GM19452 (cell line): ENCODE data around the gene ARHGAP28.
"Not testable (repeated sequence)": the region's sequence is repeated elsewhere in the genome, so short reads cannot be mapped to it uniquely, and the experiment has no call there.

Experiments used
- ATAC-seq: cut with Tn5 transposase; IDR thresholded peaks from one replicate; pipeline ENCODE4 v1.9.1; 2021; ENCODE audit not compliant: unreplicated experiment

ARHGAP28 gene

GRCh38 chr18:6920099-6920955, 190.8 kb downstream of the ARHGAP28 start:
- no peak for ATAC-seq

GRCh38 chr18:6921571-6921970, 192.1 kb downstream of the ARHGAP28 start:
- no peak for ATAC-seq

GRCh38 chr18:6923220-6923619, 193.7 kb downstream of the ARHGAP28 start:
- no peak for ATAC-seq

- ATAC-seq, result no peak
Measured at GRCh38 chr18:6927153-6927552, 197.6 kb downstream of the ARHGAP28 start.

- no peak for ATAC-seq
Measured at GRCh38 chr18:6928359-6928758, 198.8 kb downstream of the ARHGAP28 start.

GRCh38 chr18:6929370-6930102, 200.0 kb downstream of the ARHGAP28 start:
- no peak for ATAC-seq

GRCh38 chr18:6934859-6935258, 205.3 kb downstream of the ARHGAP28 start:
- no peak for ATAC-seq

GRCh38 chr18:6938003-6938402, 208.5 kb downstream of the ARHGAP28 start:
- ATAC-seq, result no peak

- not testable (repeated sequence) for ATAC-seq
Measured at GRCh38 chr18:6938403-6938802, 208.9 kb downstream of the ARHGAP28 start.

GRCh38 chr18:6939972-6940371, 210.5 kb downstream of the ARHGAP28 start:
- ATAC-seq, result no peak

GRCh38 chr18:6940451-6940850, 210.9 kb downstream of the ARHGAP28 start:
- no peak for ATAC-seq

- ATAC-seq, result no peak
Measured at GRCh38 chr18:6941996-6942395, 212.5 kb downstream of the ARHGAP28 start.

- ATAC-seq, result no peak
Measured at GRCh38 chr18:6942742-6943141, 213.2 kb downstream of the ARHGAP28 start.

- no peak for ATAC-seq
Measured at GRCh38 chr18:6943143-6943542, 213.6 kb downstream of the ARHGAP28 start.

GRCh38 chr18:6947338-6948030, 218.0 kb downstream of the ARHGAP28 start:
- ATAC-seq, result no peak

GRCh38 chr18:6948281-6949055, 219.0 kb downstream of the ARHGAP28 start:
- no peak for ATAC-seq

GRCh38 chr18:6949800-6950586, 220.5 kb downstream of the ARHGAP28 start:
- ATAC-seq, result no peak

GRCh38 chr18:6950641-6951040, 221.1 kb downstream of the ARHGAP28 start:
- ATAC-seq, result no peak

GRCh38 chr18:6951336-6952090, 222.0 kb downstream of the ARHGAP28 start:
- ATAC-seq, result no peak
